ENCODE results near the gene RPP14.

The RPP14 gene

GRCh38 chr3:58358808-58359207 is 52.8 kb downstream of the RPP14 start:
- DNase-seq, result no peak

- DNase-seq, result no peak
These were observed 53.6 kb downstream of the RPP14 start for GRCh38 chr3:58359621-58360020.

- no peak for DNase-seq
These were observed 55.8 kb downstream of the RPP14 start for GRCh38 chr3:58361866-58362265.

GRCh38 chr3:58366699-58367098 is 60.7 kb downstream of the RPP14 start:
- DNase-seq, result peak; percentile 88

- no peak for DNase-seq
These were observed 63.0 kb downstream of the RPP14 start for GRCh38 chr3:58369038-58369437.
